RWPE2 (cell line): ENCODE results near the gene PCDHB11.
A peak's percentile ranks its signal among the peaks of the same experiment; 100 is the strongest.
"Not testable (repeated sequence)": the region's sequence is repeated elsewhere in the genome, so short reads cannot be mapped to it uniquely, and the experiment has no call there.

ENCODE experiments used
- ATAC-seq: fragments of 200-7000 bp; cut with Tn5 transposase; 3 replicates; pipeline ENCODE4 v1.9.1; 2021; ENCODE audit warnings: low read depth
- DNase-seq: peaks from one replicate; pipeline ENCODE4 v3.0.0-alpha.2; 2020; ENCODE audit warnings: low spot score
- H3K27ac ChIP-seq: fragments of 450-650 bp; 2 replicates; pipeline ENCODE4 v1.5.1; 2017; ENCODE audit warnings: mild to moderate bottlenecking; ENCODE audit not compliant: poor library complexity, severe bottlenecking
- H3K27me3 ChIP-seq: fragments of 250-450 bp; sonication (Bioruptor Pico); 2 replicates; pipeline ENCODE4 v1.5.1; 2021; ENCODE audit warnings: mild to moderate bottlenecking, moderate library complexity; ENCODE audit not compliant: insufficient read depth, poor library complexity, severe bottlenecking
- H3K36me3 ChIP-seq: fragments of 250-450 bp; sonication (Bioruptor Pico); 2 replicates; pipeline ENCODE4 v1.5.1; 2020; ENCODE audit warnings: low read depth, mild to moderate bottlenecking, moderate library complexity
- H3K4me1 ChIP-seq: fragments of 250-450 bp; sonication (Bioruptor Pico); 2 replicates; pipeline ENCODE4 v1.5.1; 2021; ENCODE audit warnings: mild to moderate bottlenecking, moderate library complexity; ENCODE audit not compliant: insufficient read depth, poor library complexity, severe bottlenecking
- H3K4me3 ChIP-seq: fragments of 250-450 bp; sonication (Bioruptor Pico); 2 replicates; pipeline ENCODE4 v1.5.1; 2021; ENCODE audit warnings: mild to moderate bottlenecking, moderate library complexity; ENCODE audit not compliant: severe bottlenecking
- H3K9me3 ChIP-seq: fragments of 250-450 bp; sonication (Bioruptor Pico); 2 replicates; pipeline ENCODE4 v1.5.1; 2021; ENCODE audit warnings: mild to moderate bottlenecking, moderate library complexity; ENCODE audit not compliant: severe bottlenecking
- CTCF ChIP-seq: fragments of 450-650 bp; IDR thresholded peaks from one replicate; pipeline ENCODE4 v1.5.1; 2017; ENCODE audit warnings: mild to moderate bottlenecking, moderate library complexity; ENCODE audit not compliant: poor library complexity, severe bottlenecking

The PCDHB11 gene

DNA sequence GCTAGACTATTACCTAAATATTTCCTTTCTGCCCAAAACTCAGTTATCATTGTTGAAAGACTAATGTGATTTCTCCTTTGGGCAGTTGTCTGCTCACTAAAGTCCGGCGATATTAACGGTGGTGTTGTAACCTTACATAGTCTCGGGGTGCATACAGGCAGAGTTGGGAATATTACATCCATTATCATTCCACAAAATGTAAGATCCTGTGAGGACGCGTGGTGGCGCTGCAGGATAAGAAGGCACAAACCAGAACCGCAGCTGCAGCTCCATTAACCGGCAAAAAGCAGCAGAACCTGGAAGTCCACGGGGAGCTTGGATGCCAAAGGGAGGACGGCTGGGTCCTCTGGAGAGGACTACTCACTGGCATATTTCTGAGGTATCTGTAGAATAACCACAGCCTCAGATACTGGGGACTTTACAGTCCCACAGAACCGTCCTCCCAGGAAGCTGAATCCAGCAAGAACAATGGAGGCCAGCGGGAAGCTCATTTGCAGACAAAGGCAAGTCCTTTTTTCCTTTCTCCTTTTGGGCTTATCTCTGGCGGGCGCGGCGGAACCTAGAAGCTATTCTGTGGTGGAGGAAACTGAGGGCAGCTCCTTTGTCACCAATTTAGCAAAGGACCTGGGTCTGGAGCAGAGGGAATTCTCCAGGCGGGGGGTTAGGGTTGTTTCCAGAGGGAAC lies 14.4 kb downstream of the PCDHB11 start, which contains the start of gene PCDHB13:
Gene PCDHB13, plus strand, starts transcription at position 264 of the 684 bp plus-strand sequence. Its CDS starts 205 bp downstream, at position 469.
- H3K27ac ChIP-seq, DNase-seq, H3K36me3 ChIP-seq, H3K4me1 ChIP-seq, ATAC-seq, H3K4me3 ChIP-seq, H3K9me3 ChIP-seq: not testable (repeated sequence)
- peak; percentile 2 for TF ChIP-seq CTCF
- H3K27me3 ChIP-seq: peaks cover 40% of the 10 kb centered on the region

DNA sequence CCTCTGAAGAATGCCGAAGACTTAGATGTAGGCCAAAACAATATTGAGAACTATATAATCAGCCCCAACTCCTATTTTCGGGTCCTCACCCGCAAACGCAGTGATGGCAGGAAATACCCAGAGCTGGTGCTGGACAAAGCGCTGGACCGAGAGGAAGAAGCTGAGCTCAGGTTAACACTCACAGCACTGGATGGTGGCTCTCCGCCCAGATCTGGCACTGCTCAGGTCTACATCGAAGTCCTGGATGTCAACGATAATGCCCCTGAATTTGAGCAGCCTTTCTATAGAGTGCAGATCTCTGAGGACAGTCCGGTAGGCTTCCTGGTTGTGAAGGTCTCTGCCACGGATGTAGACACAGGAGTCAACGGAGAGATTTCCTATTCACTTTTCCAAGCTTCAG lies 15.2 kb downstream of the PCDHB11 start:
- ATAC-seq, H3K36me3 ChIP-seq, H3K9me3 ChIP-seq, H3K4me3 ChIP-seq, DNase-seq, H3K4me1 ChIP-seq, H3K27ac ChIP-seq: not testable (repeated sequence)
- peaks cover 37% of the 10 kb centered on the region for H3K27me3 ChIP-seq

DNA sequence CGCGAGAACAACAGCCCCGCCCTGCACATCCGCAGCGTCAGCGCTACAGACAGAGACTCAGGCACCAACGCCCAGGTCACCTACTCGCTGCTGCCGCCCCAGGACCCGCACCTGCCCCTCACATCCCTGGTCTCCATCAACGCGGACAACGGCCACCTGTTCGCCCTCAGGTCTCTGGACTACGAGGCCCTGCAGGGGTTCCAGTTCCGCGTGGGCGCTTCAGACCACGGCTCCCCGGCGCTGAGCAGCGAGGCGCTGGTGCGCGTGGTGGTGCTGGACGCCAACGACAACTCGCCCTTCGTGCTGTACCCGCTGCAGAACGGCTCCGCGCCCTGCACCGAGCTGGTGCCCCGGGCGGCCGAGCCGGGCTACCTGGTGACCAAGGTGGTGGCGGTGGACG lies 16.1 kb downstream of the PCDHB11 start:
- not testable (repeated sequence) for ATAC-seq, H3K27ac ChIP-seq, H3K4me3 ChIP-seq, H3K9me3 ChIP-seq, DNase-seq, H3K4me1 ChIP-seq, H3K36me3 ChIP-seq
- peaks cover 35% of the 10 kb centered on the region for H3K27me3 ChIP-seq

GRCh38 chr5:141216035-141216434 lies 16.6 kb downstream of the PCDHB11 start:
- not testable (repeated sequence) for DNase-seq, H3K27ac ChIP-seq, H3K4me1 ChIP-seq, ATAC-seq, H3K4me3 ChIP-seq, H3K36me3 ChIP-seq, H3K9me3 ChIP-seq
- peaks cover 35% of the 10 kb centered on the region for H3K27me3 ChIP-seq

DNA sequence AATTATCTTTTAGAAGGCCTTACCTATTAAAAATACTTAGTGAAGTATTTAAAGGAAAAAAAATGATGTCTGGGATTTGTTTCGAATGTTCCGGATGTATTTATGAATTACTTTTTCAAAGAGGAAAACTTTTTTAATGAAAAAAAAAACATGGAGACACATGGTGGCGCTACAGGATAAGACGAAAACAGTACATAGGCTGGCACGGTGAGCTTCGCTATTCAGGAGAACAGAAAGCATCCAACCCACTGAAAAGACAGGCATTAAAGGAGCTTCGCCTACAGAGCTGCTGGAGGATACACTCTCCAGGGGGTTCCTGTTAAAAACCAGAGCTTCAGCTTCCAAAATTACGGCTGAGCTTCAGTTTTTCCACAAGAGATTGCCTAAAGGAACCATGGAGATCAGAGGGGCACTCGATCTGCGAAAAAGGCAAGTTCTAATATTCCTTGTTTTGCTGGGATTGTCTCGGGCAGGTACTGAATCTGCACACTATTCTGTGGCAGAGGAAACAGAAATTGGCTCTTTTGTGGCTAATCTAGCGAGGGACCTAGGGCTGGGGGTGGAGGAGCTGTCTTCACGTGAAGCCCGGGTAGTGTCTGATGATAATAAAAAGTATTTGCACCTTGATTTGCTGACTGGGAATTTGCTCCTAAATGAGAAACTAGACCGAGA lies 23.8 kb downstream of the PCDHB11 start, which contains the start of gene PCDHB14:
Gene PCDHB14, plus strand, starts transcription at position 232 of the 672 bp plus-strand sequence. Its CDS starts 163 bp downstream, at position 395.
- H3K4me3 ChIP-seq: peak within 1 kb of the TSS; percentile 18
- DNase-seq: no peak

GRCh38 chr5:141224844-141225243 lies 25.4 kb downstream of the PCDHB11 start:
- ATAC-seq, DNase-seq, H3K4me3 ChIP-seq: not testable (repeated sequence)

More for the DNA sequence above, 23.8 kb downstream of the PCDHB11 start, which contains the start of gene PCDHB14:
- no peaks in the 10 kb centered on the region for H3K36me3 ChIP-seq
- peaks cover 2% of the 10 kb centered on the region for H3K4me1 ChIP-seq
- no peak within 1 kb of the TSS for H3K27ac ChIP-seq
- H3K27me3 ChIP-seq: peaks cover 26% of the 10 kb centered on the region
- peak; percentile 84 for ATAC-seq
- H3K9me3 ChIP-seq: peaks cover 5% of the 10 kb centered on the region
- peak; percentile 70 for TF ChIP-seq CTCF

GRCh38 chr5:141225421-141225820 lies 26.0 kb downstream of the PCDHB11 start:
- not testable (repeated sequence) for H3K4me3 ChIP-seq, ATAC-seq, H3K9me3 ChIP-seq, DNase-seq, H3K36me3 ChIP-seq, H3K4me1 ChIP-seq, H3K27ac ChIP-seq
- peaks cover 26% of the 10 kb centered on the region for H3K27me3 ChIP-seq

More at GRCh38 chr5:141224844-141225243, 25.4 kb downstream of the PCDHB11 start:
- H3K4me1 ChIP-seq, H3K27ac ChIP-seq, H3K9me3 ChIP-seq, H3K36me3 ChIP-seq: not testable (repeated sequence)
- peaks cover 26% of the 10 kb centered on the region for H3K27me3 ChIP-seq
